Measurements from ENCODE around the gene KLHL15. TPM values are rescaled to one million over a fixed set of nuclear protein-coding genes. Genes with fewer than 3 reads are reported as not detected.

Gene KLHL15
- total and polyA plus RNA-seq, 2 experiments from 2014 or later: 2.4 to 15.0 TPM

- TF ChIP-seq ZNF462 (CRISPR knock-in tag; IDR thresholded peaks at IDR 0.05): no peak
- no peak for TF ChIP-seq EZH2phosphoT487 (IDR thresholded peaks at IDR 0.05; ENCODE audit: unreplicated experiment)
- no peak for TF ChIP-seq STAT1 (IDR thresholded peaks at IDR 0.05; ENCODE audit: unreplicated experiment)
- TF ChIP-seq CREB1 (CRISPR knock-in tag; IDR thresholded peaks at IDR 0.05; ENCODE audit: low read depth): no peak
- TF ChIP-seq NANOG (IDR thresholded peaks at IDR 0.05; ENCODE audit: borderline replicate concordance): no peak
- no peak for TF ChIP-seq CTCF (conservative IDR thresholded peaks at IDR 0.05; ENCODE audit: low read depth in 2 of 2)
- TF ChIP-seq ZNF331 (CRISPR knock-in tag; IDR thresholded peaks at IDR 0.05; ENCODE audit: low read depth): no peak
- TF ChIP-seq JUNB (IDR thresholded peaks at IDR 0.05; ENCODE audit: unreplicated experiment): no peak
- no peak for TF ChIP-seq EZH2 (IDR thresholded peaks at IDR 0.05; ENCODE audit: low read depth, unreplicated experiment)
- TF ChIP-seq POLR2AphosphoS5 (IDR thresholded peaks at IDR 0.05; ENCODE audit: low read depth): no peak
- no peak for TF ChIP-seq ETS1 (IDR thresholded peaks at IDR 0.05)
Observed at GRCh38 chrX:23999671-24000070, 27.3 kb downstream of the KLHL15 start (continued).

Measured in GM23338 (cell line).